GM12872 (cell line): ENCODE data around the gene SPRR1B.

Source experiments
- TF ChIP-seq, protein P1 (sequence below): IDR thresholded peaks from 3 replicates; pipeline ENCODE4 v1.5.1; 2011; ENCODE audit warnings: low read depth, mild to moderate bottlenecking, low read length, moderate library complexity; ENCODE audit not compliant: insufficient read depth

Gene SPRR1B

DNA sequence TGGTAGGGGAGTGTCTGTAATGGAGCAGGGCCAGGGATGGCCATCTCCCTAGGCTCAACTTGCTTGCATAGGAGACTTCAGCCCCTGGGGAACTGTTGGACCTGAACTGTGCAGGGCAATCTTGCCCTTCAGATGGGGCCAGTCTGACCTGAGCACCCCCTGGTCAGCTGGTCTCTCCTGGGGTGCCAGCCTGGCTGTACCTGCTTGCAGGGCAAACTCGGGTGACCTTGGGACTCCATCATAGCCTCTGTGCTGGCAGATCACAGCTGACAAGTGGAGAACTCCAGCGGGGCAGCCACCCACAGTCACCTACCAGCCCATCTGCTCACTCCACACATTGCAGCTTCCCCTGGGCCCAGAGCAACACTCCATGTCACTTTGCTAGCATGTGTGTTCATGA lies 18.2 kb downstream of the SPRR1B start:
- TF ChIP-seq, protein P1, sequence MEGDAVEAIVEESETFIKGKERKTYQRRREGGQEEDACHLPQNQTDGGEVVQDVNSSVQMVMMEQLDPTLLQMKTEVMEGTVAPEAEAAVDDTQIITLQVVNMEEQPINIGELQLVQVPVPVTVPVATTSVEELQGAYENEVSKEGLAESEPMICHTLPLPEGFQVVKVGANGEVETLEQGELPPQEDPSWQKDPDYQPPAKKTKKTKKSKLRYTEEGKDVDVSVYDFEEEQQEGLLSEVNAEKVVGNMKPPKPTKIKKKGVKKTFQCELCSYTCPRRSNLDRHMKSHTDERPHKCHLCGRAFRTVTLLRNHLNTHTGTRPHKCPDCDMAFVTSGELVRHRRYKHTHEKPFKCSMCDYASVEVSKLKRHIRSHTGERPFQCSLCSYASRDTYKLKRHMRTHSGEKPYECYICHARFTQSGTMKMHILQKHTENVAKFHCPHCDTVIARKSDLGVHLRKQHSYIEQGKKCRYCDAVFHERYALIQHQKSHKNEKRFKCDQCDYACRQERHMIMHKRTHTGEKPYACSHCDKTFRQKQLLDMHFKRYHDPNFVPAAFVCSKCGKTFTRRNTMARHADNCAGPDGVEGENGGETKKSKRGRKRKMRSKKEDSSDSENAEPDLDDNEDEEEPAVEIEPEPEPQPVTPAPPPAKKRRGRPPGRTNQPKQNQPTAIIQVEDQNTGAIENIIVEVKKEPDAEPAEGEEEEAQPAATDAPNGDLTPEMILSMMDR: no peak

GRCh38 chr1:153057375-153057774 lies 26.4 kb downstream of the SPRR1B start, which contains the start of gene SPRR2A:
Gene SPRR2A, minus strand, starts transcription at chr1:153057512. Its CDS starts 777 bp downstream, at chr1:153056735.
- TF ChIP-seq, protein P1: no peak

DNA sequence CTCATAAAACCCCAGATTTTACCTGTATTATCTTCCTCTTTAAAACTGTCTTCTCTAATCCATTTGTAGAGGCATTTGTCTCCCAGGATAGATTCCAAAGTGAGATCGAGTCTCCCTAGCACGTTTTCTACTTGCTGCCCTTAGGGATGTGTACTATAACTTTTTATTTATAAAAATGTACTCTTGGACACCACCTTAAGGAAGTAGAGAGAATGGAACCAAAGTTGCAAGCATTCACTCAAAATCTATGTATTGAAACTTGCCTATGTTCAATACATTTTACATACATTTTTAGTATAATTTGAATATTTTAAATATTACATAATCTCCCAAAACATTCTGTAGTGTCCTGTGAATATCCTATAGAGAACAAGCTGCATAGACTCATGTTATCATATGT lies 27.2 kb downstream of the SPRR1B start:
- TF ChIP-seq, protein P1: peak; percentile 3; the same call in 1 of the 3 replicates

DNA sequence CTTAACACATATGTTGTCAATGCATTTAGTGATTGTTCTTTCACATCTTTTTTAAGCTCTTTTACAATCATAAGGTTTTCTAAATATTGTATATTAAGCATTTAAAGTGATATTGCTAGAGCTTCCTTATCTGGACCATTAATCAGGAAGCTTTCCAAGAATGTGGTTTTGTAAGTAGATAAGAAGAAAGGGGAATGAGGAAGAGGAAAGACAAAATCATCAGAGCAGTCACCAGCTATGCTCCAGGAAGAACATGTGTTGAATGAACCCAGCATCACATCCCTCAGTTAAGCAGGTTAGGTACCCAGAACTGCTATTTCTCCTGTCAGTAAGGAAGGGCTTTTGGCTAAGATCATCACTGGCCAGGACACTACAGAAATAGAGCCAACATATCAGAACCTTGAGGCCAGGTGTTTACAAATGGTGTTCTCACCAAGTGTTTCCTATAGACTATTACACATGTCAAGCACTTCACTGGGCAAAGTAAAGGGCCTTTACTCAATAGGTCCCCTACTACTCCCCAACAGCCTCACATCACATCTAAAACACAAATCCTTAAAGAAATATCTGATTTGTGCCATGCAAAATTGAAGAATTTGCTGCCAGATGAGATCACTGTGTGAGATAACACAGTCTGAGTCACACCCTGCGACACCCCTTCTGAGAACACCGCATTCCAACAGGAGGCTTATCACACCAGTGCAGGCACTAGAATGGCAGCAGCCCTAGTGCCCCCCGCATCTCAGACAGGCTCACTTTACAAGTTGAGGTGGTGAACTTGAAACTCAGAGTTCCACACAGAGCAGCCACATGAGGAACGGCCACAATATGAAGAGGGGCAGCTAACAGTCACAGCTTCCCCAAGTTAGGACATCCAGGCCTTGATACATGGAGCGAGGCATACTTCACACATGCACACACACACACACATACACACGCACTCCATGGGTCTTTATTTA lies 28.1 kb downstream of the SPRR1B start:
- TF ChIP-seq, protein P1: no peak

GRCh38 chr1:153070243-153070642 lies 39.2 kb downstream of the SPRR1B start:
- TF ChIP-seq, protein P1: no peak

- TF ChIP-seq, protein P1: no peak
These were observed 40.5 kb downstream of the SPRR1B start, which contains the start of gene SPRR2B for GRCh38 chr1:153071511-153071910. Gene SPRR2B, minus strand, starts transcription at chr1:153071611. Its CDS starts 772 bp downstream, at chr1:153070839.

DNA sequence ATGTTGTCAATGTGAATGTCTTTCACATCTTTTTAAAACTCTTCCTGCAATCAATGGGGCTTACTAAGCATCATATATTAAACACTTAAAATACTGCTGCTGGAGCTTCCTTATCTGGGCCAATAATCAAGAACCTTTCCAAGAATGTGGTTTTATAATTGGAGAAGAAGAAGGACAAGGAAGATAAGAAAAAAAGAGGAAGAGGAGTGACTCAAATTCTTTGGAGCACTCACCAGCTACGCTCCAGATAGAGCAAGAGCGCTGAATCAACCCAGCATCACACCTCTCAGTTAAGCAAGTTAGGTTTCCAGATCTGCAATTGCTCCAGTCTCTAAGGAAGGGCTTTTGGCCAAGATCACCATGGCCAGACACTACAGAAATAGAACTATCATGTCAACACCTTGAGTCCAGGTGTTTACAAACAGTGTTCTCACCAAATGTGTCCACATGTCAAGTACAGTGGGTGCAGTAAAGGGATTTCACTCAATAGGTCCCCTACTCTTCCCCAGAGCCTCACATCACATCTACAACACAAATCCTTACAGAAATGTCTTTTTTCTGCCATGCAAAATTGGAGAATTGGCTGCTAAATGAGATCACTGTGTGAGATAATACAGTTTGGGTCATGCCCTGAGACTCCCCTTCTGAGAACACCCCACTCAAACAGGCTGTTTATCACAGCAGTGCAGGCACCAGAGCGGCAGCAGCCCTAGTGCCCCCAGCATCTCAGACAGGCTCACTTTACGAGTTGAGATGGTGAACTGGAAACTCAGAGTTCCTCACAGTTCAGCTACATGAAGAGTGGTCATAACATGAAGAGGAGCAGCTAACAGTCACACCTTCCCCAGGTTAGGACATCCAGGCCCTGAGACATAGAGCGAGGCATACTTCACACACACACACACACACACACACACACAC lies 42.1 kb downstream of the SPRR1B start:
- TF ChIP-seq, protein P1: no peak
